HCT116 (cell line): ENCODE measurements around the gene HECW1. TPM values are rescaled to one million over a fixed set of nuclear protein-coding genes. Genes with fewer than 3 reads are reported as not detected.

Source experiments
- ATAC-seq: fragments of 200-7000 bp; cut with Tn5 transposase; 2 replicates; pipeline ENCODE4 v1.9.1; 2020; ENCODE audit warnings: mild to moderate bottlenecking, moderate library complexity
- BruUV-seq: library from RNA; stranded (reverse); fragments of 400-500 nt; replicated peaks from 2 replicates; lab custom pipeline; 2021; lab: Mats Ljungman, UMichigan
- CTCF ChIA-PET: fragments of 300-600 bp; sonication (Branson Sonifier 250); formaldehyde crosslinking; loops from one replicate; lab custom pipeline; 2021; ENCODE audit warnings: antibody characterized with exemption; lab: Charles Lee
- POLR2A ChIA-PET: fragments of 300-600, 350-600 bp; sonication (Branson Sonifier 250); formaldehyde crosslinking; loops from one replicate; lab custom pipeline; 2021; ENCODE audit warnings: antibody characterized with exemption; lab: Charles Lee
- RAD21 ChIA-PET, 2 experiments: fragments of 300-600 bp; sonication (Branson Sonifier 250); formaldehyde crosslinking; loops; one replicate each; lab custom pipeline; 2023; ENCODE audit warnings: low total read pairs in 2 of 2; ENCODE audit not compliant: uncharacterized antibody in 2 of 2, unreplicated experiment in 2 of 2, low non-redundant PET in 1 of 2; lab: Charles Lee
- DNase-seq: peaks from one replicate; pipeline ENCODE4 v3.0.0-alpha.2; 2010; ENCODE audit warnings: low read depth, low spot score
- H2AFZ ChIP-seq: fragments of 200-600 bp; shearing (Covaris generic), sonication (generic); 2 replicates; pipeline ENCODE4 v1.6.1; 2017; ENCODE audit warnings: low read depth, mixed run types, mixed read lengths, antibody characterized with exemption, low read length; ENCODE audit not compliant: poor library complexity, severe bottlenecking
- H3K27ac ChIP-seq: 2 replicates; pipeline ENCODE4 v1.5.1; 2012; ENCODE audit warnings: low read depth, low read length
- H3K27me3 ChIP-seq: fragments of 200-600 bp; sonication (generic); 2 replicates; pipeline ENCODE4 v1.6.1; 2016; ENCODE audit warnings: mixed run types, low read length, mixed read lengths; ENCODE audit not compliant: insufficient read depth
- H3K36me3 ChIP-seq, 2 experiments: fragments of 200-500 bp in 1 of 2; fragments of 200-600 bp in 1 of 2; sonication (Bioruptor generic) in 1 of 2; sonication (generic) in 1 of 2; 2 replicates each; pipeline versions ENCODE4 v1.5.1 to v1.6.1; 2014 to 2016; ENCODE audit warnings: low read length in 2 of 2, inconsistent platforms in 1 of 2, mixed read lengths in 1 of 2, mixed run types in 1 of 2; ENCODE audit not compliant: insufficient read depth in 2 of 2, control insufficient read depth in 1 of 2
- H3K4me1 ChIP-seq, 2 experiments: fragments of 200-600 bp in 1 of 2; sonication (generic) in 1 of 2; 2 replicates each; pipeline versions ENCODE4 v1.5.1 to v1.6.1; 2012 to 2017; ENCODE audit warnings: low read length in 2 of 2, inconsistent platforms in 1 of 2, mild to moderate bottlenecking in 1 of 2, mixed read lengths in 1 of 2, mixed run types in 1 of 2, moderate library complexity in 1 of 2; ENCODE audit not compliant: insufficient read depth in 2 of 2, control insufficient read depth in 1 of 2
- H3K4me2 ChIP-seq: fragments of 200-600 bp; sonication (generic); 2 replicates; pipeline ENCODE4 v1.6.1; 2017; ENCODE audit warnings: mixed run types, low read length, mixed read lengths
- H3K4me3 ChIP-seq, 2 experiments: fragments of 200-600 bp in 1 of 2; sonication (generic) in 1 of 2; replicated peaks in 1 of 2; 2 replicates each; pipeline ENCODE4 v1.5.1; 2011 to 2016; ENCODE audit warnings: low read length in 2 of 2, control low read depth in 1 of 2, low read depth in 1 of 2, mild to moderate bottlenecking in 1 of 2, mixed read lengths in 1 of 2, mixed run types in 1 of 2
- H3K79me2 ChIP-seq: fragments of 200-600 bp; sonication (generic); 2 replicates; pipeline ENCODE4 v1.6.1; 2017; ENCODE audit warnings: mild to moderate bottlenecking, mixed run types, low read length, moderate library complexity, mixed read lengths; ENCODE audit not compliant: insufficient read depth
- H3K9ac ChIP-seq: fragments of 200-600 bp; sonication (generic); 2 replicates; pipeline ENCODE4 v1.6.1; 2016; ENCODE audit warnings: low read length, mixed read lengths
- H3K9me2 ChIP-seq: fragments of 200-600 bp; sonication (generic), shearing (Covaris generic); 2 replicates; pipeline ENCODE4 v1.6.1; 2017; ENCODE audit warnings: mixed run types, mild to moderate bottlenecking, moderate library complexity; ENCODE audit not compliant: insufficient read depth
- H3K9me3 ChIP-seq, 2 experiments: fragments of 200-500 bp in 1 of 2; fragments of 200-600 bp in 1 of 2; sonication (Bioruptor generic) in 1 of 2; sonication (generic) in 1 of 2; 2 replicates each; pipeline ENCODE4 v1.6.1; 2014 to 2017; ENCODE audit warnings: low read length in 2 of 2, mixed read lengths in 2 of 2, inconsistent platforms in 1 of 2, low read depth in 1 of 2, mild to moderate bottlenecking in 1 of 2, mixed run types in 1 of 2, moderate library complexity in 1 of 2; ENCODE audit not compliant: control insufficient read depth in 1 of 2, insufficient read depth in 1 of 2
- H4K20me1 ChIP-seq: fragments of 200-600 bp; sonication (generic), shearing (Covaris generic); 2 replicates; pipeline ENCODE4 v1.6.1; 2017; ENCODE audit warnings: mixed run types, mild to moderate bottlenecking, moderate library complexity; ENCODE audit not compliant: insufficient read depth
- ATF3 ChIP-seq: IDR thresholded peaks from 2 replicates; pipeline ENCODE4 v1.6.1; 2012
- CBX3 ChIP-seq: IDR thresholded peaks from 2 replicates; pipeline ENCODE4 v1.6.1; 2012; ENCODE audit warnings: low read depth
- EGR1 ChIP-seq: IDR thresholded peaks from 2 replicates; pipeline ENCODE4 v1.6.1; 2012; ENCODE audit warnings: low read depth
- ELF1 ChIP-seq: IDR thresholded peaks from 2 replicates; pipeline ENCODE4 v1.6.1; 2012; ENCODE audit warnings: low read depth, borderline replicate concordance
- EZH2 ChIP-seq: fragments of 200-600 bp; sonication (generic); IDR thresholded peaks from 2 replicates; pipeline ENCODE4 v1.6.1; 2017; ENCODE audit warnings: antibody characterized with exemption, mixed run types
- EZH2phosphoT487 ChIP-seq: fragments of 200-600 bp; IDR thresholded peaks from 2 replicates; pipeline ENCODE4 v1.6.1; 2018; ENCODE audit warnings: antibody characterized with exemption, borderline replicate concordance
- FOSL1 ChIP-seq: IDR thresholded peaks from 2 replicates; pipeline ENCODE4 v1.6.1; 2012; ENCODE audit warnings: low read depth
- POLR2A ChIP-seq: IDR thresholded peaks from 2 replicates; pipeline ENCODE4 v1.7.0; 2011; ENCODE audit warnings: borderline replicate concordance; ENCODE audit not compliant: insufficient read depth, insufficient read length; ENCODE audit errors: extremely low read depth
- POLR2AphosphoS5 ChIP-seq: IDR thresholded peaks from 2 replicates; pipeline ENCODE4 v1.6.1; 2011; ENCODE audit warnings: mild to moderate bottlenecking, low read depth, low read length, moderate library complexity
- RAD21 ChIP-seq: IDR thresholded peaks from 2 replicates; pipeline ENCODE4 v1.6.1; 2012; ENCODE audit warnings: low read depth, mild to moderate bottlenecking
- SIN3A ChIP-seq: IDR thresholded peaks from 2 replicates; pipeline ENCODE4 v1.6.1; 2012; ENCODE audit warnings: low read depth
- SP1 ChIP-seq: IDR thresholded peaks from 2 replicates; pipeline ENCODE4 v1.6.1; 2012; ENCODE audit warnings: low read depth
- SRF ChIP-seq: IDR thresholded peaks from 2 replicates; pipeline ENCODE4 v1.6.1; 2012; ENCODE audit warnings: low read depth
- TCF7L2 ChIP-seq: IDR thresholded peaks from 2 replicates; pipeline ENCODE4 v1.7.0; 2011; ENCODE audit warnings: borderline replicate concordance, inconsistent platforms; ENCODE audit not compliant: insufficient read depth, insufficient read length; ENCODE audit errors: extremely low read depth
- YY1 ChIP-seq: IDR thresholded peaks from 2 replicates; pipeline ENCODE4 v1.6.1; 2011; ENCODE audit warnings: low read length, low read depth, moderate library complexity, mild to moderate bottlenecking; ENCODE audit not compliant: insufficient replicate concordance; ENCODE audit errors: extremely low read depth
- ZBTB33 ChIP-seq: IDR thresholded peaks from 2 replicates; pipeline ENCODE4 v1.6.1; 2011; ENCODE audit warnings: mild to moderate bottlenecking, low read length, moderate library complexity; ENCODE audit not compliant: insufficient replicate concordance; ENCODE audit errors: extremely low read depth
- ZFX ChIP-seq: fragments of 450-650 bp; IDR thresholded peaks from 2 replicates; pipeline ENCODE4 v1.6.1; 2017
- ZNF274 ChIP-seq: fragments of 200-500 bp; sonication (Bioruptor generic); IDR thresholded peaks from 2 replicates; pipeline ENCODE4 v1.6.1; 2014; ENCODE audit warnings: mild to moderate bottlenecking, low read depth, low read length, inconsistent platforms
- intact Hi-C: fragments of 100-400 bp; cut with micrococcal nuclease; formaldehyde crosslinking; loops from 2 replicates; pipeline ENCODE4 v1.10.0; 2022
- total RNA-seq: library from RNA; stranded (reverse); gene quantifications from one replicate; pipeline ENCODE4 v1.2.1, GENCODE V29; 2021; ENCODE audit not compliant: unreplicated experiment

HECW1 gene
- total RNA-seq, 1 experiment from 2014 or later, result 5.6 TPM

- intact Hi-C loops, result no loop called here
- TF ChIP-seq RAD21, result no peak
- TF ChIP-seq SRF, result no peak
- TF ChIP-seq POLR2A, result no peak
- no peak for TF ChIP-seq FOSL1
- no peak for TF ChIP-seq EZH2
- TF ChIP-seq CBX3, result no peak
- no peak for TF ChIP-seq ATF3
- no peak for TF ChIP-seq TCF7L2
- no peak for TF ChIP-seq EZH2phosphoT487
- TF ChIP-seq ZNF274, result no peak
- no peak for TF ChIP-seq ELF1
- no peak for TF ChIP-seq SIN3A
- TF ChIP-seq ZBTB33, result no peak
- no peak for TF ChIP-seq YY1
- TF ChIP-seq EGR1, result no peak
- TF ChIP-seq SP1, result no peak
- TF ChIP-seq POLR2AphosphoS5, result no peak
- TF ChIP-seq ZFX, result no peak
- no peaks in the 10 kb centered on the region for H3K9me3 ChIP-seq
- ChIA-PET RAD21 (no interaction called here), CTCF (no interaction called here), POLR2A (no interaction called here)
- no peak overlapping the region for H3K4me3 ChIP-seq
- H2AFZ ChIP-seq, result no peak overlapping the region
- no peaks in the 10 kb centered on the region for H4K20me1 ChIP-seq
- BruUV-seq, result no TSS peak
- no peaks in the 10 kb centered on the region for H3K36me3 ChIP-seq
- no peak for DNase-seq
- no peaks in the 10 kb centered on the region for H3K9me2 ChIP-seq
- no peaks in the 10 kb centered on the region for H3K27me3 ChIP-seq
- ATAC-seq, result no peak
- H3K4me1 ChIP-seq, result peaks cover 8 to 12% of the 10 kb centered on the region in 2 experiments
- H3K9ac ChIP-seq, result no peak overlapping the region
- H3K27ac ChIP-seq, result no peak overlapping the region
- no peaks in the 10 kb centered on the region for H3K79me2 ChIP-seq
- H3K4me2 ChIP-seq, result no peak overlapping the region
These were observed 40.2 kb downstream of the HECW1 start for GRCh38 chr7:43152696-43153095.
